Stimulated activated CD8-positive, alpha-beta memory T cell treated with anti-CD3 and anti-CD28 coated beads, Interleukin-12 subunit alpha, Interleukin-12 subunit beta, amount 100 ng/mL, for 1 hour (primary cell): ENCODE data around the gene JDP2.
"Not testable (repeated sequence)": the region's sequence is repeated elsewhere in the genome, so short reads cannot be mapped to it uniquely, and the experiment has no call there.

Experiments
- DNase-seq: peaks from one replicate; pipeline ENCODE4 v3.0.0-alpha.2; 2020; ENCODE audit warnings: low read depth

The JDP2 gene

GRCh38 chr14:75456069-75456996, 28.5 kb downstream of the JDP2 start:
- no peak for DNase-seq

GRCh38 chr14:75456997-75457335, 29.1 kb downstream of the JDP2 start:
- DNase-seq: no peak

GRCh38 chr14:75457648-75458165, 29.9 kb downstream of the JDP2 start:
- no peak for DNase-seq

GRCh38 chr14:75458305-75458704, 30.5 kb downstream of the JDP2 start:
- no peak for DNase-seq

GRCh38 chr14:75459099-75459741, 31.4 kb downstream of the JDP2 start:
- DNase-seq: no peak

GRCh38 chr14:75459791-75460190, 32.0 kb downstream of the JDP2 start:
- no peak for DNase-seq

GRCh38 chr14:75460394-75460793, 32.6 kb downstream of the JDP2 start:
- DNase-seq: no peak

- no peak for DNase-seq
These were observed 33.5 kb downstream of the JDP2 start for GRCh38 chr14:75461303-75461702.

- DNase-seq: no peak
These were observed 34.0 kb downstream of the JDP2 start for GRCh38 chr14:75461755-75462349.

- no peak for DNase-seq
These were observed 36.8 kb downstream of the JDP2 start for GRCh38 chr14:75464626-75465025.

GRCh38 chr14:75467763-75468162, 39.9 kb downstream of the JDP2 start:
- DNase-seq: no peak

GRCh38 chr14:75469164-75469563, 41.3 kb downstream of the JDP2 start:
- no peak for DNase-seq

GRCh38 chr14:75469606-75470237, 41.9 kb downstream of the JDP2 start:
- no peak for DNase-seq

GRCh38 chr14:75470238-75470797, 42.5 kb downstream of the JDP2 start:
- no peak for DNase-seq

- DNase-seq: no peak
These were observed 43.2 kb downstream of the JDP2 start for GRCh38 chr14:75471059-75471458.

GRCh38 chr14:75474127-75474526, 46.3 kb downstream of the JDP2 start:
- not testable (repeated sequence) for DNase-seq

GRCh38 chr14:75476274-75476995, 48.6 kb downstream of the JDP2 start:
- no peak for DNase-seq

GRCh38 chr14:75477881-75478280, 50.1 kb downstream of the JDP2 start:
- no peak for DNase-seq

GRCh38 chr14:75479770-75480600, 52.2 kb downstream of the JDP2 start:
- no peak for DNase-seq

GRCh38 chr14:75482366-75482765, 54.5 kb downstream of the JDP2 start:
- DNase-seq: no peak
